DND-41 (cell line): ENCODE results near the gene GPR161.
"Not testable (repeated sequence)": the region's sequence is repeated elsewhere in the genome, so short reads cannot be mapped to it uniquely, and the experiment has no call there.

Source experiments
- ATAC-seq: fragments of 200-7000 bp; cut with Tn5 transposase; 3 replicates; pipeline ENCODE4 v1.9.1; 2021; ENCODE audit warnings: low read depth; ENCODE audit not compliant: insufficient read depth
- DNase-seq: peaks from one replicate; pipeline ENCODE4 v3.0.0-alpha.2; 2020
- H2AFZ ChIP-seq: 2 replicates; pipeline ENCODE4 v1.6.0; 2012; ENCODE audit warnings: low read depth, low read length
- H3K27ac ChIP-seq: 2 replicates; pipeline ENCODE4 v1.5.1; 2012; ENCODE audit warnings: low read length, inconsistent platforms
- H3K27me3 ChIP-seq: fragments of 200-600 bp; sonication (generic); 2 replicates; pipeline ENCODE4 v1.6.0; 2012; ENCODE audit warnings: low read length, mild to moderate bottlenecking, inconsistent platforms; ENCODE audit not compliant: insufficient read depth, poor library complexity
- H3K36me3 ChIP-seq: 2 replicates; pipeline ENCODE4 v1.5.1; 2012; ENCODE audit warnings: low read length, inconsistent platforms; ENCODE audit not compliant: insufficient read depth
- H3K4me1 ChIP-seq: 2 replicates; pipeline ENCODE4 v1.5.1; 2012; ENCODE audit warnings: mild to moderate bottlenecking, low read length; ENCODE audit not compliant: insufficient read depth
- H3K4me2 ChIP-seq: 2 replicates; pipeline ENCODE4 v1.6.0; 2012; ENCODE audit warnings: mild to moderate bottlenecking, moderate library complexity, low read length, inconsistent platforms; ENCODE audit not compliant: insufficient read depth
- H3K4me3 ChIP-seq, 2 experiments: fragments of 200-600 bp in 1 of 2; shearing (Covaris generic) in 1 of 2; 2 replicates each; pipeline ENCODE4 v1.5.1; 2012 to 2016; ENCODE audit warnings: inconsistent platforms in 2 of 2, low read length in 2 of 2, mild to moderate bottlenecking in 2 of 2, low read depth in 1 of 2, moderate library complexity in 1 of 2
- H3K79me2 ChIP-seq: 2 replicates; pipeline ENCODE4 v1.6.0; 2012; ENCODE audit warnings: low read length, inconsistent platforms; ENCODE audit not compliant: insufficient read depth
- H3K9ac ChIP-seq: 2 replicates; pipeline ENCODE4 v1.6.0; 2012; ENCODE audit warnings: low read depth, mild to moderate bottlenecking, inconsistent platforms, low read length, moderate library complexity
- H3K9me3 ChIP-seq: 2 replicates; pipeline ENCODE4 v1.5.1; 2012; ENCODE audit warnings: low read length, moderate library complexity, mild to moderate bottlenecking, inconsistent platforms; ENCODE audit not compliant: insufficient read depth, severe bottlenecking
- H4K20me1 ChIP-seq: 2 replicates; pipeline ENCODE4 v1.6.0; 2012; ENCODE audit warnings: low read length; ENCODE audit not compliant: insufficient read depth
- EZH2 ChIP-seq: IDR thresholded peaks from 3 replicates; pipeline ENCODE4 v1.6.1; 2012; ENCODE audit warnings: borderline replicate concordance, low read depth, mild to moderate bottlenecking, moderate library complexity, low read length, inconsistent platforms; ENCODE audit not compliant: severe bottlenecking
- TF ChIP-seq, protein P1 (sequence below): IDR thresholded peaks from 2 replicates; pipeline ENCODE4 v1.5.1; 2012; ENCODE audit warnings: borderline replicate concordance, low read length, moderate library complexity, mild to moderate bottlenecking; ENCODE audit not compliant: poor library complexity, severe bottlenecking; ENCODE audit errors: extremely low read depth

GPR161 gene

DNA sequence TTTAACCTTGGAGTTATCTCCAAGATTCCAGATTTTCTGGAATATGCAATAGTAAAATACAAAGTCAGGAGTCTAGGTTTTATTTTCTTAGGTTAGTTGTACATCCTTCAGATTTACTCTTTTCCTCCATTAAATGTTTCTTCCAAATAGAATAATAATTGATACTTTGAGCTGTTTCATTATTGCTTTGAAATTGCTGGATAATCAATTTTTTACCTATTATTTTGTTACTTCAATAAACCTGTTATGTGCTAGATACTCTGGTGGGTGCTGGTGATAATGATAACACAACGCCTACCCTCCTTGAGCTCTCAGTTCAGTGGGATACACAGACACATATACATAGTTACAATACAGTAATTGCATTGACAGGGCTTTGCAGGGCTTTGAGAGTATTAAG lies 79.4 kb downstream of the GPR161 start:
- H2AFZ ChIP-seq: no peak overlapping the region
- H3K9ac ChIP-seq: no peak overlapping the region
- no peak overlapping the region for H3K27ac ChIP-seq
- peaks cover 32% of the 10 kb centered on the region; the same call in 1 of the 2 replicates for H3K36me3 ChIP-seq
- H3K27me3 ChIP-seq: no peaks in the 10 kb centered on the region
- H3K4me3 ChIP-seq: no peak overlapping the region
- H3K4me1 ChIP-seq: no peaks in the 10 kb centered on the region
- no peak overlapping the region for H3K4me2 ChIP-seq
- H4K20me1 ChIP-seq: no peaks in the 10 kb centered on the region
- H3K9me3 ChIP-seq: no peaks in the 10 kb centered on the region
- no peak for TF ChIP-seq EZH2
- TF ChIP-seq, protein P1, sequence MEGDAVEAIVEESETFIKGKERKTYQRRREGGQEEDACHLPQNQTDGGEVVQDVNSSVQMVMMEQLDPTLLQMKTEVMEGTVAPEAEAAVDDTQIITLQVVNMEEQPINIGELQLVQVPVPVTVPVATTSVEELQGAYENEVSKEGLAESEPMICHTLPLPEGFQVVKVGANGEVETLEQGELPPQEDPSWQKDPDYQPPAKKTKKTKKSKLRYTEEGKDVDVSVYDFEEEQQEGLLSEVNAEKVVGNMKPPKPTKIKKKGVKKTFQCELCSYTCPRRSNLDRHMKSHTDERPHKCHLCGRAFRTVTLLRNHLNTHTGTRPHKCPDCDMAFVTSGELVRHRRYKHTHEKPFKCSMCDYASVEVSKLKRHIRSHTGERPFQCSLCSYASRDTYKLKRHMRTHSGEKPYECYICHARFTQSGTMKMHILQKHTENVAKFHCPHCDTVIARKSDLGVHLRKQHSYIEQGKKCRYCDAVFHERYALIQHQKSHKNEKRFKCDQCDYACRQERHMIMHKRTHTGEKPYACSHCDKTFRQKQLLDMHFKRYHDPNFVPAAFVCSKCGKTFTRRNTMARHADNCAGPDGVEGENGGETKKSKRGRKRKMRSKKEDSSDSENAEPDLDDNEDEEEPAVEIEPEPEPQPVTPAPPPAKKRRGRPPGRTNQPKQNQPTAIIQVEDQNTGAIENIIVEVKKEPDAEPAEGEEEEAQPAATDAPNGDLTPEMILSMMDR: no peak
- ATAC-seq (no peak), DNase-seq (no peak)
- H3K79me2 ChIP-seq: no peaks in the 10 kb centered on the region

DNA sequence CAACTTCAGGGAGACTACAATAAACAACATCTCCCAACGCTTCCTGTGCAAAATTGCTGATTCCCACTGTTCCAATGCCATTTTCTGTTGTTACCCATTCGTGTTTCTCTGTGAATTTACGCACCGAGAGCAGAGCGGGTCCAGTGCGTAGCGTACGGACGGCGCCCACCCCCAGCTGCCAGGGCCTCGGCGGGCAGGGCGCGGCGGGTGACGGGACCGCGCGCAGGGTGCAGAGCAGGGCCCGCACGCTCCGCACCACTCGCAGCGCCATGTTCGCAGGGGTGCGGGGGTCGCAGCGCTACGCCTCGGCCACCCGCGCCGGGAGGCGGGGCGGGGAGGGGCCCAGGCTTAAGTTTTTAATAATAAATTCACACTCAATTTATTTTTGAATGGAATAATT lies 80.6 kb downstream of the GPR161 start:
- H3K4me2 ChIP-seq, H3K27me3 ChIP-seq, H3K27ac ChIP-seq, H3K9ac ChIP-seq, H4K20me1 ChIP-seq, H3K4me1 ChIP-seq, H3K9me3 ChIP-seq, H2AFZ ChIP-seq, DNase-seq, H3K4me3 ChIP-seq, H3K79me2 ChIP-seq: not testable (repeated sequence)
- peaks cover 36% of the 10 kb centered on the region; the same call in 1 of the 2 replicates for H3K36me3 ChIP-seq
- ATAC-seq: peak; percentile 80

DNA sequence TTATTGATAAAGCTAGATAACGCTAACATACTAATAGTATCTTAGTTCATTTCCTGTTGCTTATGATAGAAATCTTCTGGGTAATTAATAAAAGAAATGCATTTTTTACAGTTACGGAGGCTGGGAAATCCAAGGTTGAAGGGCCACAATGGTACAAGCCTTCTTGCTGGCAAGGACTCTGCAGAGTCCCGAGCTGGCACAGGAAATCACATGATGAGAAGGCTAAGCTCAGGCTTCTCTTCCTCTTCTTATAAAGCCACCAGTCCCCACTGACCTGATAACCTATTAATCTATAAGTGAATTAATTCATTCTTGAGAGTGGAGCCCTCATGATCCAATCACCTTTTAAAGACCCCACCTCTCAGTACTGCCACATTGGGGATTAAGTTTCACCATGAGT lies 82.6 kb downstream of the GPR161 start:
- Histone ChIP-seq H3K4me1 (no peaks in the 10 kb centered on the region), H3K9ac (no peak overlapping the region), H3K27me3 (no peaks in the 10 kb centered on the region), H4K20me1 (no peaks in the 10 kb centered on the region), H2AFZ (no peak overlapping the region), H3K4me3 (no peak overlapping the region), H3K4me2 (no peak overlapping the region), H3K79me2 (no peaks in the 10 kb centered on the region), H3K36me3 (peaks cover 28% of the 10 kb centered on the region; the same call in 1 of the 2 replicates), H3K9me3 (no peaks in the 10 kb centered on the region), H3K27ac (no peak overlapping the region)
- ATAC-seq (no peak), DNase-seq (no peak)
- TF ChIP-seq, protein P1: no peak
- TF ChIP-seq EZH2: no peak

DNA sequence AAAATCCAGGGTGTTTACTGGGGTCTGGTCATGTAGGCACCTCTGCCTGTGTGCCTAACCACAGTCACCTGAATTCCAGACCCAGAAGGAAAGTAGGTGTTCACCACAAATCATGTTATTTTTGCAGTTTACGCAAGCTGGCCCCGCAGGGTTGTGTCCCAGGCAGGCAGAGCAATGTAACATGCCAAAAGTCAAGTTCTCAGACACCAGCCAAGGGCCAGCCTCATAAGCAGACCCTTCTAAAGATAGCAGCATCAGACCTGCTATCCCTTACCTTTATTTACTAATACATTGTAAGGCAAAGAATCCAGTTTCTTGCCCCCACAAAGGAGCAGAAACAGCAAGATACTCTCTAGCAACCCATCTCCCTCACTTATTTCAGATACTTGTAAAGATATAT lies 83.0 kb downstream of the GPR161 start:
- TF ChIP-seq, protein P1: no peak
- TF ChIP-seq EZH2: no peak
- no peak overlapping the region for H3K9ac ChIP-seq

More for the DNA sequence above, 83.0 kb downstream of the GPR161 start:
- Histone ChIP-seq H3K79me2 (no peaks in the 10 kb centered on the region), H3K27ac (no peak overlapping the region), H2AFZ (no peak overlapping the region), H3K27me3 (no peaks in the 10 kb centered on the region), H3K4me3 (no peak overlapping the region), H3K4me2 (no peak overlapping the region), H3K4me1 (no peaks in the 10 kb centered on the region), H3K36me3 (peaks cover 28% of the 10 kb centered on the region; the same call in 1 of the 2 replicates), H3K9me3 (no peaks in the 10 kb centered on the region), H4K20me1 (no peaks in the 10 kb centered on the region)
- DNase-seq (no peak), ATAC-seq (no peak)
